Effector memory CD4-positive, alpha-beta T cell (primary cell): Measurements from ENCODE around the gene WDR86.
A peak's percentile ranks its signal among the peaks of the same experiment; 100 is the strongest.

Experiments used
- DNase-seq, 3 donors: peaks; one replicate each; pipeline ENCODE4 v3.0.0-alpha.2; 2020
- H3K27ac ChIP-seq: 2 replicates; pipeline ENCODE4 v1.7.0; 2013; ENCODE audit warnings: mild to moderate bottlenecking, low read length, moderate library complexity; ENCODE audit not compliant: insufficient read depth, poor library complexity, severe bottlenecking
- H3K27me3 ChIP-seq: replicated peaks from 2 replicates; pipeline ENCODE4 v1.7.0; 2013; ENCODE audit warnings: mild to moderate bottlenecking, low read length; ENCODE audit not compliant: insufficient read depth, control insufficient read depth, poor library complexity, severe bottlenecking
- H3K36me3 ChIP-seq: 2 replicates; pipeline ENCODE4 v1.7.0; 2013; ENCODE audit warnings: mild to moderate bottlenecking, low read length, moderate library complexity; ENCODE audit not compliant: control insufficient read depth, insufficient read depth
- H3K4me1 ChIP-seq: 2 replicates; pipeline ENCODE4 v1.7.0; 2013; ENCODE audit warnings: low read length, mild to moderate bottlenecking; ENCODE audit not compliant: control insufficient read depth, insufficient read depth, poor library complexity, severe bottlenecking
- H3K4me3 ChIP-seq: 2 replicates; pipeline ENCODE4 v1.7.0; 2013; ENCODE audit warnings: low read length, low read depth, mild to moderate bottlenecking; ENCODE audit not compliant: insufficient read depth, poor library complexity, severe bottlenecking
- H3K9me3 ChIP-seq: 2 replicates; pipeline ENCODE4 v1.7.0; 2013; ENCODE audit warnings: mild to moderate bottlenecking, low read length, moderate library complexity; ENCODE audit not compliant: control insufficient read depth

WDR86 gene

GRCh38 chr7:151420144-151420543, 10.3 kb upstream of the WDR86 start:
- no peaks in the 10 kb centered on the region for H3K9me3 ChIP-seq
- no peak overlapping the region for H3K4me3 ChIP-seq
- H3K36me3 ChIP-seq = no peaks in the 10 kb centered on the region
- no peak overlapping the region for H3K27ac ChIP-seq
- no peaks in the 10 kb centered on the region for H3K4me1 ChIP-seq
- no peak for DNase-seq
- no peaks in the 10 kb centered on the region for H3K27me3 ChIP-seq

DNA sequence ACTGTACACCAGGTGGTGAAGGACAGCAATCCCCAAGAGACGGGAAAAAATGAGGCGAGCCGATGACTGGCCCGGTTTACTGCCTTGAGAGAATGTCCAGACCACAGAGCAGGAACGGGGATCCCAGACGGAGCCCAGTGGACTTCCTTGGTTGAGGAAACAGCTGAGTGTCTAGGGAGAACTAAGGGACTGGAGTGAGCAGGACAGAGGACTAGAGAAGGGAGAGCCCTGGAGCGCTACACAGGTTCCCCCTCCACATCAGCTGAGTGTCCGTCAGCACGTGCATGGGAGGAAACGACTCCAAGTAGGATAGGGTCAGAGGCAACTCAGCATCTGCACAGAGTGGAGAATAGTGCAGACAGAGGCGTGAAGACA, 7.1 kb upstream of the WDR86 start:
- H3K4me3 ChIP-seq = no peak overlapping the region
- H3K4me1 ChIP-seq = peaks cover under 1% of the 10 kb centered on the region
- H3K27ac ChIP-seq = no peak overlapping the region
- DNase-seq = no peak
- H3K36me3 ChIP-seq = peaks cover 3% of the 10 kb centered on the region
- H3K9me3 ChIP-seq = no peaks in the 10 kb centered on the region
- no peaks in the 10 kb centered on the region for H3K27me3 ChIP-seq

- DNase-seq = no peak
- H3K27ac ChIP-seq = no peak overlapping the region
- H3K36me3 ChIP-seq = peaks cover 3% of the 10 kb centered on the region
- H3K27me3 ChIP-seq = no peaks in the 10 kb centered on the region
- no peaks in the 10 kb centered on the region for H3K9me3 ChIP-seq
- peaks cover 4% of the 10 kb centered on the region for H3K4me1 ChIP-seq
- H3K4me3 ChIP-seq = no peak overlapping the region
These were observed 6.5 kb upstream of the WDR86 start for GRCh38 chr7:151416112-151416940.

- H3K27me3 ChIP-seq = no peaks in the 10 kb centered on the region
- no peak overlapping the region for H3K27ac ChIP-seq
- H3K9me3 ChIP-seq = no peaks in the 10 kb centered on the region
- H3K4me3 ChIP-seq = no peak overlapping the region
- H3K4me1 ChIP-seq = peaks cover 8% of the 10 kb centered on the region
- no peak for DNase-seq
- peaks cover 3% of the 10 kb centered on the region for H3K36me3 ChIP-seq
These were observed 5.7 kb upstream of the WDR86 start for GRCh38 chr7:151415375-151416105.

GRCh38 chr7:151413241-151413640, 3.4 kb upstream of the WDR86 start:
- Histone ChIP-seq H3K27ac (no peak overlapping the region), H3K4me3 (no peak overlapping the region), H3K4me1 (peaks cover 25% of the 10 kb centered on the region), H3K9me3 (no peaks in the 10 kb centered on the region), H3K27me3 (no peaks in the 10 kb centered on the region), H3K36me3 (peaks cover 3% of the 10 kb centered on the region)
- DNase-seq = no peak

DNA sequence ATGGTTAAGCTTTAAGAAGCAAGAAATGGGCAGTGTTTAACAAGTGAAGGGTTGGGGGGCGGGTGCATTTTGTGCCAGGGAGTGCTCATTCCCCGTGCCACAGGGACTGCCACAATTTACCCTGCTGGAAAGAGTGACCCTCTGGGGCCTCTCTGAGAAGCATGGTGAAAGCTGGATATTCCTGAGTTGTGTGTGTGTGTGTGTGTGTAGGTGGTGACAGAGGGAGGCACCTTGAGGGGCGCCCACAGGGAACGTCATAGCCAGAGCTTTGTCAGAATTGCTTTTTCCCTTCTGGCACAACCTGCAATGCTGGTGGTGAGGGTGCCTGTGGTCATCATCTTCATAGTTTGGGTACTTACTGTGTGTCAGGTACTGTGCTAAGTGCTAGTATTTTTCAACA, 2.5 kb upstream of the WDR86 start:
- H3K9me3 ChIP-seq = no peaks in the 10 kb centered on the region
- no peak for DNase-seq
- peaks cover 3% of the 10 kb centered on the region for H3K36me3 ChIP-seq
- no peaks in the 10 kb centered on the region for H3K27me3 ChIP-seq
- H3K27ac ChIP-seq = no peak overlapping the region
- no peak overlapping the region for H3K4me3 ChIP-seq
- H3K4me1 ChIP-seq = peaks cover 25% of the 10 kb centered on the region

DNA sequence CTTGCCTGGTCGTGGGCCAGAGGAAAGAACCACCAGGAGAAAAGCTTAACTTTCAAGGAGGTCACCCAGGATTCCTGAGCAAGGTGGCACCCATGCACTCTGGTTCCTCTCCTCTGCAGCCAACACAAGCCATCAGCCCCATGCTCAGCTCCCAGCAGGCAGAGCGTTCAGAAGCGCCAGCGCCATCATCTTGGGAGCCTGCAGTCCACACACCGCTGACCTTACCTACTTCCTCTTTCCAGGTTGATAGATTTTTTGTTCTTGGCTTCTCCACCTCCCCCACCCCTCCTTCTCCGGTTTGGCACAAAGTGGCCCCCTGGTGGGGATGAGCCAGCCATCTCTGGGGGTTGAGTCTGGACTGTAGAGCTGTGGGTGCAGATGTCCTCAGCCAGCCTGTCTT, 1.7 kb upstream of the WDR86 start:
- peaks cover 3% of the 10 kb centered on the region for H3K36me3 ChIP-seq
- no peaks in the 10 kb centered on the region for H3K9me3 ChIP-seq
- H3K4me3 ChIP-seq = no peak overlapping the region
- H3K4me1 ChIP-seq = peaks cover 25% of the 10 kb centered on the region
- DNase-seq = no peak
- H3K27me3 ChIP-seq = no peaks in the 10 kb centered on the region
- H3K27ac ChIP-seq = no peak overlapping the region

- Histone ChIP-seq H3K27me3 (no peaks in the 10 kb centered on the region), H3K9me3 (no peaks in the 10 kb centered on the region), H3K4me3 (peak overlapping the region; percentile 69), H3K4me1 (peaks cover 25% of the 10 kb centered on the region), H3K27ac (peak overlapping the region; percentile 91), H3K36me3 (peaks cover 3% of the 10 kb centered on the region)
- DNase-seq = peak in 1 of 3 donors; percentile 39
These were observed 860 bp upstream of the WDR86 start for GRCh38 chr7:151410405-151411390.

GRCh38 chr7:151408839-151409666, 785 bp downstream of the WDR86 start:
- Histone ChIP-seq H3K36me3 (peaks cover 3% of the 10 kb centered on the region), H3K9me3 (no peaks in the 10 kb centered on the region), H3K4me1 (peaks cover 29% of the 10 kb centered on the region), H3K4me3 (peak overlapping the region; percentile 69), H3K27ac (peak overlapping the region; percentile 91), H3K27me3 (no peaks in the 10 kb centered on the region)
- DNase-seq = peak; percentile 77 to 85 (median 78)
